OCI-LY7 (cell line): Measurements from ENCODE around the gene CDC42BPA. TPM values are rescaled to one million over a fixed set of nuclear protein-coding genes. Genes with fewer than 3 reads are reported as not detected.
"Not testable (repeated sequence)": the region's sequence is repeated elsewhere in the genome, so short reads cannot be mapped to it uniquely, and the experiment has no call there.

Source experiments
- BruUV-seq: library from RNA; stranded (reverse); fragments of 400-500 nt; replicated peaks from 2 replicates; lab custom pipeline; 2021; lab: Mats Ljungman, UMichigan
- CTCF ChIA-PET: fragments of 300-600 bp; sonication (Branson Sonifier 250); formaldehyde crosslinking; loops from one replicate; lab custom pipeline; 2022; ENCODE audit warnings: antibody characterized with exemption; ENCODE audit not compliant: unreplicated experiment; lab: Charles Lee
- POLR2A ChIA-PET: fragments of 300-600 bp; sonication (Branson Sonifier 250); formaldehyde crosslinking; loops from one replicate; lab custom pipeline; 2022; ENCODE audit warnings: antibody characterized with exemption; lab: Charles Lee
- DNase-seq: peaks from one replicate; pipeline ENCODE4 v3.0.0-alpha.2; 2015; ENCODE audit warnings: low spot score
- H2AFZ ChIP-seq: fragments of 200-600 bp; sonication (generic), shearing (Covaris generic); 2 replicates; pipeline ENCODE4 v1.6.1; 2014; ENCODE audit warnings: mild to moderate bottlenecking, antibody characterized with exemption, low read length, moderate library complexity
- H3K27ac ChIP-seq: fragments of 200-600 bp; sonication (generic); 2 replicates; pipeline ENCODE4 v1.5.1; 2014; ENCODE audit warnings: mixed run types, low read depth, mild to moderate bottlenecking, moderate library complexity, low read length, inconsistent platforms; ENCODE audit not compliant: poor library complexity, severe bottlenecking
- H3K36me3 ChIP-seq: fragments of 200-600 bp; sonication (generic); 2 replicates; pipeline ENCODE4 v1.6.1; 2014; ENCODE audit warnings: mild to moderate bottlenecking, antibody characterized with exemption, low read length, moderate library complexity, mixed read lengths; ENCODE audit not compliant: insufficient read depth
- H3K4me1 ChIP-seq: fragments of 200-600 bp; sonication (generic); 2 replicates; pipeline ENCODE4 v1.5.1; 2014; ENCODE audit warnings: mild to moderate bottlenecking, low read length; ENCODE audit not compliant: insufficient read depth, poor library complexity, severe bottlenecking
- H3K4me2 ChIP-seq: fragments of 200-600 bp; sonication (generic); 2 replicates; pipeline ENCODE4 v1.6.1; 2014; ENCODE audit warnings: mild to moderate bottlenecking, low read length
- H3K4me3 ChIP-seq: fragments of 200-600 bp; sonication (generic); 2 replicates; pipeline ENCODE4 v1.5.1; 2014; ENCODE audit warnings: mild to moderate bottlenecking, low read depth, low read length; ENCODE audit not compliant: poor library complexity, severe bottlenecking
- H3K79me2 ChIP-seq: fragments of 200-600 bp; sonication (generic); 2 replicates; pipeline ENCODE4 v1.6.1; 2016; ENCODE audit warnings: low read depth, mild to moderate bottlenecking, low read length, moderate library complexity, mixed read lengths; ENCODE audit not compliant: insufficient read depth
- H3K9me2 ChIP-seq: fragments of 200-600 bp; sonication (generic); 2 replicates; pipeline ENCODE4 v1.6.1; 2016; ENCODE audit warnings: mild to moderate bottlenecking, low read length, mixed read lengths; ENCODE audit not compliant: insufficient read depth
- H3K9me3 ChIP-seq: fragments of 200-600 bp; sonication (generic); 2 replicates; pipeline ENCODE4 v1.6.1; 2014; ENCODE audit warnings: mild to moderate bottlenecking, mixed run types, low read length, mixed read lengths
- H4K20me1 ChIP-seq: fragments of 200-600 bp; sonication (generic); 2 replicates; pipeline ENCODE4 v1.6.1; 2014; ENCODE audit warnings: mild to moderate bottlenecking, antibody characterized with exemption, low read length, moderate library complexity, mixed read lengths; ENCODE audit not compliant: insufficient read depth
- CTCF ChIP-seq: fragments of 200-600 bp; sonication (generic); conservative IDR thresholded peaks from 2 replicates; pipeline ENCODE4 v1.5.1; 2014; ENCODE audit warnings: mild to moderate bottlenecking, antibody characterized with exemption, low read length, moderate library complexity, mixed read lengths
- EZH2phosphoT487 ChIP-seq: fragments of 200-600 bp; sonication (generic); IDR thresholded peaks from 2 replicates; pipeline ENCODE4 v1.6.1; 2018; ENCODE audit warnings: low read depth, borderline replicate concordance, mild to moderate bottlenecking, mixed run types, antibody characterized with exemption, low read length, moderate library complexity, mixed read lengths
- intact Hi-C: fragments of 100-400 bp; cut with micrococcal nuclease; formaldehyde crosslinking; loops from one replicate; pipeline ENCODE4 v1.10.0; 2022; ENCODE audit not compliant: unreplicated experiment
- total RNA-seq, 2 experiments: library from RNA; depleted of rRNA in 1 of 2; stranded (reverse); fragments of >200 nt in 1 of 2; shearing (Covaris generic) in 1 of 2; gene quantifications; 2 replicates each; pipeline ENCODE4 v1.2.3, GENCODE V29; 2014 to 2022

The CDC42BPA gene
- total RNA-seq, 2 experiments from 2014 or later, result not detected

GRCh38 chr1:227356620-227357146, 38.4 kb upstream of the CDC42BPA start:
- H3K9me3 ChIP-seq, result no peaks in the 10 kb centered on the region
- H3K27ac ChIP-seq, result no peak overlapping the region
- H3K79me2 ChIP-seq, result no peaks in the 10 kb centered on the region
- H3K4me3 ChIP-seq, result no peak overlapping the region
- H3K4me2 ChIP-seq, result no peak overlapping the region
- no peak for TF ChIP-seq CTCF
- no peak for TF ChIP-seq EZH2phosphoT487
- H4K20me1 ChIP-seq, result no peaks in the 10 kb centered on the region
- H3K9me2 ChIP-seq, result no peaks in the 10 kb centered on the region
- no peak for DNase-seq
- no peaks in the 10 kb centered on the region for H3K36me3 ChIP-seq
- ChIA-PET POLR2A (interaction anchor here (1.0 kb wide), 1 partner anchor 13 kb away, joined by 3 read pairs; no protein-coding TSS in a partner anchor), CTCF (no interaction called here)
- H2AFZ ChIP-seq, result no peak overlapping the region
- intact Hi-C loops, result no loop called here
- BruUV-seq, result no TSS peak
- H3K4me1 ChIP-seq, result no peaks in the 10 kb centered on the region

- POLR2A ChIA-PET, result no interaction called here
- H3K9me2 ChIP-seq, result no peaks in the 10 kb centered on the region
- no peak overlapping the region for H3K4me3 ChIP-seq
- BruUV-seq, result no TSS peak
- no peak overlapping the region for H3K27ac ChIP-seq
- TF ChIP-seq CTCF (no peak), EZH2phosphoT487 (no peak)
- H3K79me2 ChIP-seq, result no peaks in the 10 kb centered on the region
- no peaks in the 10 kb centered on the region for H3K9me3 ChIP-seq
- DNase-seq, result no peak
- H3K36me3 ChIP-seq, result no peaks in the 10 kb centered on the region
- H3K4me2 ChIP-seq, result no peak overlapping the region
- no peaks in the 10 kb centered on the region for H4K20me1 ChIP-seq
- CTCF ChIA-PET, result no interaction called here
- intact Hi-C loops, result no loop called here
- no peak overlapping the region for H2AFZ ChIP-seq
- no peaks in the 10 kb centered on the region for H3K4me1 ChIP-seq
Observed at GRCh38 chr1:227355542-227356245, 37.4 kb upstream of the CDC42BPA start.

- Histone ChIP-seq H4K20me1 (no peaks in the 10 kb centered on the region), H3K4me1 (no peaks in the 10 kb centered on the region), H3K4me2 (no peak overlapping the region), H3K36me3 (no peaks in the 10 kb centered on the region), H2AFZ (no peak overlapping the region), H3K27ac (no peak overlapping the region), H3K79me2 (no peaks in the 10 kb centered on the region), H3K9me2 (no peaks in the 10 kb centered on the region), H3K4me3 (no peak overlapping the region), H3K9me3 (no peaks in the 10 kb centered on the region)
- intact Hi-C loops, result no loop called here
- ChIA-PET CTCF (no interaction called here), POLR2A (no interaction called here)
- no TSS peak for BruUV-seq
- TF ChIP-seq EZH2phosphoT487, result no peak
- TF ChIP-seq CTCF, result no peak
- DNase-seq, result no peak
Observed at GRCh38 chr1:227353186-227353585, 34.9 kb upstream of the CDC42BPA start.

GRCh38 chr1:227352164-227352563, 33.9 kb upstream of the CDC42BPA start:
- H4K20me1 ChIP-seq, H3K36me3 ChIP-seq, CTCF ChIA-PET, H3K4me2 ChIP-seq, DNase-seq, H3K9me2 ChIP-seq, H3K4me3 ChIP-seq, H2AFZ ChIP-seq, H3K9me3 ChIP-seq, intact Hi-C loops, H3K4me1 ChIP-seq, H3K79me2 ChIP-seq, H3K27ac ChIP-seq, POLR2A ChIA-PET, BruUV-seq: not testable (repeated sequence)
